Measurements from ENCODE around the gene WFS1. TPM values are rescaled to one million over a fixed set of nuclear protein-coding genes. Genes with fewer than 3 reads are reported as not detected.

Gene WFS1
- total and polyA plus RNA-seq, 2 donors (not counting 3 experiments of a cell fraction or from before 2014, with no cell fraction given) = 48.2 to 70.0 TPM

DNA sequence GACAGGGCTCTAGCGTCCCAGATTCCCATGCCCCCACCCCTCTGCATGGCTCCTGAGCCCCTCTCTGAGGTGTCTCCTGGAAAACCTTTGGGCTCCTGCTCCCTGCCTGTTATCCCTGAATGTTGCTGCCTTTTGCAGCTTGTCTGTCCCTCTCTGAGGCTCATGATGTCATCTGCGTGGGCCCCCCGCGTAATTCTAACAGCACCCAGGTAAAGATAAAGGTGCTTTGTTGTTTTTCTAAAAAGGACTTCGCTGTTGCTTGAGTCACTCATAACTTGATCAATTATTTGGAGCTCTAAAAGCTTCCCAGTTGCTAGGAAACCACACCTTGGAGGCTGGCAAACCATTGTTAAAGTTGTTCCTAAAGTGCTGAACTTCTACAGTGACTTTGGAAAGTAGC is 36.6 kb downstream of the WFS1 start:
- no peak overlapping the region for H2AFZ ChIP-seq (ENCODE audit: low read depth, low read length)
- H3K9me3 ChIP-seq (replicated peaks; ENCODE audit: control insufficient read depth, insufficient read depth, low read length) = no peaks in the 10 kb centered on the region
- no peak overlapping the region for H3K9ac ChIP-seq (replicated peaks; ENCODE audit: extremely low read depth, insufficient read depth, low read length)
- H3K27me3 ChIP-seq (ENCODE audit: control insufficient read depth in 2 of 2, insufficient read depth in 2 of 2, low read length in 2 of 2) = peaks cover 16 to 25% of the 10 kb centered on the region in 2 experiments
- no peaks in the 10 kb centered on the region for H4K20me1 ChIP-seq (replicated peaks; ENCODE audit: control insufficient read depth, extremely low read depth, insufficient read depth, low read length)
- H3K4me2 ChIP-seq (ENCODE audit: insufficient read depth, low read length) = no peak overlapping the region
- H3K4me3 ChIP-seq (replicated peaks in 1 of 3; ENCODE audit: insufficient read depth in 1 of 3, low read depth in 1 of 3, low read length in 3 of 3) = no peak overlapping the region
- no peaks in the 10 kb centered on the region for H3K4me1 ChIP-seq (ENCODE audit: control insufficient read depth, extremely low read depth, insufficient read depth, low read length)
- H3K9me1 ChIP-seq (replicated peaks; ENCODE audit: control insufficient read depth, extremely low read depth, insufficient read depth, low read length) = no peaks in the 10 kb centered on the region
- dilution Hi-C loops (cut with MboI; ENCODE audit: extremely low pct_ligation_motif_present, low sequenced_read_pairs) (no loop called here), intact Hi-C loops (cut with micrococcal nuclease) (no loop called here)
- TF ChIP-seq, protein P1, sequence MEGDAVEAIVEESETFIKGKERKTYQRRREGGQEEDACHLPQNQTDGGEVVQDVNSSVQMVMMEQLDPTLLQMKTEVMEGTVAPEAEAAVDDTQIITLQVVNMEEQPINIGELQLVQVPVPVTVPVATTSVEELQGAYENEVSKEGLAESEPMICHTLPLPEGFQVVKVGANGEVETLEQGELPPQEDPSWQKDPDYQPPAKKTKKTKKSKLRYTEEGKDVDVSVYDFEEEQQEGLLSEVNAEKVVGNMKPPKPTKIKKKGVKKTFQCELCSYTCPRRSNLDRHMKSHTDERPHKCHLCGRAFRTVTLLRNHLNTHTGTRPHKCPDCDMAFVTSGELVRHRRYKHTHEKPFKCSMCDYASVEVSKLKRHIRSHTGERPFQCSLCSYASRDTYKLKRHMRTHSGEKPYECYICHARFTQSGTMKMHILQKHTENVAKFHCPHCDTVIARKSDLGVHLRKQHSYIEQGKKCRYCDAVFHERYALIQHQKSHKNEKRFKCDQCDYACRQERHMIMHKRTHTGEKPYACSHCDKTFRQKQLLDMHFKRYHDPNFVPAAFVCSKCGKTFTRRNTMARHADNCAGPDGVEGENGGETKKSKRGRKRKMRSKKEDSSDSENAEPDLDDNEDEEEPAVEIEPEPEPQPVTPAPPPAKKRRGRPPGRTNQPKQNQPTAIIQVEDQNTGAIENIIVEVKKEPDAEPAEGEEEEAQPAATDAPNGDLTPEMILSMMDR (IDR thresholded peaks at IDR 0.05; ENCODE audit: extremely low read depth in 1 of 2, insufficient read depth in 1 of 2, low read depth in 1 of 2, low read length in 2 of 2) = no peak
- TF ChIP-seq POLR2A (IDR thresholded peaks at IDR 0.05; ENCODE audit: low read depth, low read length) (no peak), FOS (IDR thresholded peaks at IDR 0.05; ENCODE audit: borderline replicate concordance, insufficient read depth, low read length) (no peak)
- BruUV-seq (replicated peaks) = no TSS peak
- peaks cover 2 to 29% of the 10 kb centered on the region in 2 experiments for H3K36me3 ChIP-seq (ENCODE audit: control insufficient read depth in 2 of 2, extremely low read depth in 1 of 2, insufficient read depth in 2 of 2, low read length in 2 of 2)
- no peak for FAIRE-seq
- POLR2A ChIA-PET = no interaction called here
- DNase-seq (ENCODE audit: low read depth, low spot score) = no peak
- no peaks in the 10 kb centered on the region for H3K79me2 ChIP-seq (ENCODE audit: control insufficient read depth, insufficient read depth, low read length)
- CTCF ChIA-PET = interaction anchor here (0.9 to 1.5 kb wide), 2 partner anchors 21 to 55 kb away, joined by 5 to 6 read pairs; no protein-coding TSS in a partner anchor
- H3K27ac ChIP-seq (ENCODE audit: insufficient read depth, low read depth, low read length) = no peak overlapping the region

DNA sequence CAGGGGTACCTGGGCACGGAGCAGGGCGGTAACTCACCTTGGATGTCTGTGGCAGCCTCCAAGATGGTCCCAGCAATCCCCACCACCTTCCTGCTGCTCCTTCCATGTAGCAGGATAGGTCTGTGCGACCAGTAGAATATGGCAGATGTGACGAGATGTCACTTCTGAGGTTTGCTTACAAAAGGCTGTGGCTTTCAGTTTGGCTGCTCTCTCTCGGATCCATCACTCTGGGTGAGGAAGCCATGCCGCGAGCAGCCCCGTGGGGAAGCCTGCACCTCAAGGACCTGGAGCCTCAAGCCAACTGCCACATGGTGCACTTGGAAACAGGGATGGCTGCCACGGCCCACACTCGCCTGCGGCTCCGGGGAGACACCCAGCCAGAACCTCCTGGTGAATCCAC is 37.6 kb downstream of the WFS1 start:
- no peak for FAIRE-seq
- Histone ChIP-seq H3K4me2 (ENCODE audit: insufficient read depth, low read length) (no peak overlapping the region), H3K27ac (ENCODE audit: insufficient read depth, low read depth, low read length) (no peak overlapping the region), H3K9me3 (replicated peaks; ENCODE audit: control insufficient read depth, insufficient read depth, low read length) (no peaks in the 10 kb centered on the region), H3K4me3 (replicated peaks in 1 of 3; ENCODE audit: insufficient read depth in 1 of 3, low read depth in 1 of 3, low read length in 3 of 3) (no peak overlapping the region), H4K20me1 (replicated peaks; ENCODE audit: control insufficient read depth, extremely low read depth, insufficient read depth, low read length) (no peaks in the 10 kb centered on the region), H3K9me1 (replicated peaks; ENCODE audit: control insufficient read depth, extremely low read depth, insufficient read depth, low read length) (no peaks in the 10 kb centered on the region), H3K27me3 (ENCODE audit: control insufficient read depth in 2 of 2, insufficient read depth in 2 of 2, low read length in 2 of 2) (peaks cover 16 to 25% of the 10 kb centered on the region in 2 experiments), H3K4me1 (ENCODE audit: control insufficient read depth, extremely low read depth, insufficient read depth, low read length) (no peaks in the 10 kb centered on the region), H3K36me3 (ENCODE audit: control insufficient read depth in 2 of 2, extremely low read depth in 1 of 2, insufficient read depth in 2 of 2, low read length in 2 of 2) (peaks cover 2 to 20% of the 10 kb centered on the region in 2 experiments), H3K9ac (replicated peaks; ENCODE audit: extremely low read depth, insufficient read depth, low read length) (no peak overlapping the region), H2AFZ (ENCODE audit: low read depth, low read length) (no peak overlapping the region), H3K79me2 (ENCODE audit: control insufficient read depth, insufficient read depth, low read length) (no peaks in the 10 kb centered on the region)
- no peak for DNase-seq (ENCODE audit: low read depth, low spot score)
- dilution Hi-C loops (cut with MboI; ENCODE audit: extremely low pct_ligation_motif_present, low sequenced_read_pairs) (no loop called here), intact Hi-C loops (cut with micrococcal nuclease) (no loop called here)
- CTCF ChIA-PET = interaction anchor here (0.8 kb wide), 1 partner anchor 20 kb away, joined by 5 read pairs; no protein-coding TSS in a partner anchor
- no peak for TF ChIP-seq POLR2AphosphoS5 (IDR thresholded peaks at IDR 0.05; ENCODE audit: insufficient read depth, low read depth, low read length)
- TF ChIP-seq EZH2 (IDR thresholded peaks at IDR 0.05; ENCODE audit: borderline replicate concordance, low read depth, low read length, severe bottlenecking) = no peak
- no peak for TF ChIP-seq FOS (IDR thresholded peaks at IDR 0.05; ENCODE audit: borderline replicate concordance, insufficient read depth, low read length)
- no peak for TF ChIP-seq POLR2A (IDR thresholded peaks at IDR 0.05; ENCODE audit: low read depth, low read length)
- no TSS peak for BruUV-seq (replicated peaks)
- POLR2A ChIA-PET = no interaction called here
